Thyroid gland (tissue), 4 donors: ENCODE results near the gene MEIOB.

Experiments
- CTCF ChIP-seq, 6 experiments: fragments of 200-600 bp in 3 of 6; fragments of 450-650 bp in 3 of 6; sonication (generic) in 3 of 6; IDR thresholded peaks; one replicate each; pipeline ENCODE4 v1.5.1; 2016 to 2019; ENCODE audit warnings: antibody characterized with exemption in 6 of 6, mild to moderate bottlenecking in 2 of 6, inconsistent platforms in 1 of 6, moderate library complexity in 1 of 6
- POLR2A ChIP-seq, 2 donors: fragments of 450-650 bp; IDR thresholded peaks; one replicate each; pipeline ENCODE4 v1.6.1; 2017; ENCODE audit warnings: antibody characterized with exemption in 2 of 2, mild to moderate bottlenecking in 2 of 2, moderate library complexity in 1 of 2

DNA sequence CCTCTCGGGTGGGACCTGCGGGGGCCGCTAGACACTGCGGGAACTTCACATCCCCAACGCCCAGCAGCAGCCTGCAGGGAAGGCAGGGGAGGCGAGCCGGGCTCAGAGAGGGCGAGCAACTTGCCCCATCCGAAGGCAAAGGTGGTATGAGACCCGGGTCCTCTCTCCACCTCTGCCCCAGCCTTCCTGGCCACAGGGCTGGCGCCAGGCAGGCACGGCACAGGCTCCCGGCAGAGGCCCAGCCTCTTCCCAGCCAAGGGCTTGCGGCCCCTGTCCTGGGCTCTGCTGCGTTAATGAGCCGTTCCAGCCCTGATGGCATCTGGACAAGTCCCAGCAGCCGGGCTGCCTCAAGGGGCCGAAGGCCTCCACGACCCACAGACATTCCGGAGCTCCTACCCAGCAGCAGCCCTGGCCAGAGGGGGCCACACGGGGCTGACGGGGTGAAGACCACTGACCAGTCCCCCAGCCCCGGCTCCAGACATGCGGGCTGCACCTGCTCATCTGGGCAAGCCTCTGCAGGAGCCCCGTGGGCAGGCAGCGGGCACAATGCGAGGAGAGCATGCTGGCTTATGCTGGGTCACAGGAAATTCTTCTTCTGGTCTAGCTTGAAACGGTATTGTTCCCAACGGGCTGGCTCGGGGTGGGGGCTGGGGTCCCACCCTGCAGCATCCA lies 47.5 kb upstream of the MEIOB start:
- TF ChIP-seq CTCF (IDR thresholded peaks at IDR 0.05), result no peak
- TF ChIP-seq POLR2A (IDR thresholded peaks at IDR 0.05), result no peak
